HK-2 (cell line): ENCODE data around the gene LRRC37A2.
"Not testable (repeated sequence)": the region's sequence is repeated elsewhere in the genome, so short reads cannot be mapped to it uniquely, and the experiment has no call there.

ENCODE experiments used
- DNase-seq: peaks from one replicate; pipeline ENCODE4 v3.0.0-alpha.2; 2018; ENCODE audit not compliant: unreplicated experiment

LRRC37A2 gene

GRCh38 chr17:46598344-46598931 lies 86.2 kb downstream of the LRRC37A2 start:
- not testable (repeated sequence) for DNase-seq

- DNase-seq, result not testable (repeated sequence)
Observed at GRCh38 chr17:46600767-46601166, 88.5 kb downstream of the LRRC37A2 start.

DNA sequence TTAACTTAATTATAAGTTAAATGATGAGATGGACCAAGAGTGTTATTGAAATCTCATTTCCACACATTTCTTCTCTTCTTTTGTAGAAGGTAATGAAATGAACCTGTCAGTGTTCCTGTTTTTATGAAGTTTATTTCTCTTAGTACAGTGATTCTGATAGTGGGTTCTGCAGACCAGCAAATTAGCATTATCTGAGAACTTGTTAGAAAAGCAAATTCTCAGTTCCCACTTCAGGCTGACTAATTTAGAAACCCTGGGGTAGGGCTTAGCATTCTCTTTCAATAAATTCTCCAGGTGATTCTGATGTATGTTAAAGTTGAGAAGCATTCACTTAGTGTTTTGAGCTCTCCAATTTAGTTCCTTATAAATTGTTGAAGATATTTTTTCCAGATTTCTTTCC lies 90.9 kb downstream of the LRRC37A2 start:
- not testable (repeated sequence) for DNase-seq
